ENCODE results near the gene ZNF282. TPM values are rescaled to one million over a fixed set of nuclear protein-coding genes. Genes with fewer than 3 reads are reported as not detected.

ZNF282 gene
- total RNA-seq, 1 experiment from 2014 or later = 39.0 TPM

DNA sequence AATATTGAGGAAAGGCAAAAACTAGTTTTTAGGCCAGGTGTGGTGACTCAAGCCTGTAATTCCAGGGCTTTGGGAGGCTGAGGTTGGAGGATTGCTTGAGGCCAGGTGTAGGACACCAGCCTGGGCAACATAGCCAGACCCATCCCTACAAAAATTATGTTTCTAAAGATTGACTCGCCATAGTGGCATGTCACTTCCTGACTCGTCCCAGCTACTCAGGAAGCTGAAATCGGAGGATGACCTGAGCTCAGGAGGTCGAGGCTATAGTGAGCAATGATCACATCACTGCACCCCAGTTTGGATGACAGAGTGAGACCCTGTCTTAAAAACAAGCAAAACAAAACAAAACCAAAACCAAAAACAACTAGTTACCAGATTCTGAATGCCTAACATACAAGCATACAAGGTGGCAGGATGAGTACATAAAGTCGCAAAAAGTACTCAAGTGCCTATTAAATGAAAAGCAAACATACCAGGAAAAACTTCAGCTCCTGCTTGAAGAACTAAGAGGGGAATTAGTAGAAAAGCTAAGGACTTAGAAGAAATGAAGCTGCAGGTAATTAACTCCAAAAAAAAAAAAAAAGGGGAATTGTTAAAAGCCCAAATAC, 34.0 kb upstream of the ZNF282 start:
- H3K4me1 ChIP-seq (ENCODE audit: insufficient read depth, low read length) = no peaks in the 10 kb centered on the region
- H4K91ac ChIP-seq (ENCODE audit: insufficient read length, low read depth, low read length) = no peak overlapping the region
- no peak overlapping the region for H3K18ac ChIP-seq (ENCODE audit: insufficient read length, low read depth, low read length)
- no peak overlapping the region for H2AFZ ChIP-seq (ENCODE audit: low read length)
- H3K27me3 ChIP-seq (ENCODE audit: insufficient read depth, low read length) = no peaks in the 10 kb centered on the region
- H3K4me2 ChIP-seq (ENCODE audit: insufficient read depth, insufficient read length, low read length) = no peak overlapping the region
- H3K79me2 ChIP-seq (ENCODE audit: insufficient read depth, low read length) = peaks cover 15% of the 10 kb centered on the region; the same call in 1 of the 2 replicates
- Mint-ChIP-seq H3K9me3 (no peaks in the 10 kb centered on the region), H3K4me1 (no peaks in the 10 kb centered on the region), H3K27me3 (ENCODE audit: low read depth) (no peaks in the 10 kb centered on the region), H3K27ac (peak overlapping the region in 2 of 3 experiments; percentile 53 to 82; a peak in 4 of 7 replicates), H3K36me3 (ENCODE audit: insufficient read depth in 1 of 3, low read depth in 3 of 3) (peaks cover 63 to 92% (median 74%) of the 10 kb centered on the region in 3 experiments), H3K4me3 (no peak overlapping the region)
- no peak overlapping the region for H2BK15ac ChIP-seq (ENCODE audit: low read depth, low read length)
- no peak overlapping the region for H2BK20ac ChIP-seq (ENCODE audit: low read depth, low read length, poor library complexity, severe bottlenecking)
- no peak overlapping the region for H2BK120ac ChIP-seq (ENCODE audit: low read depth, low read length, poor library complexity, severe bottlenecking)
- H3K9ac ChIP-seq (ENCODE audit: extremely low read depth, insufficient read length, low read length) = no peak overlapping the region
- H2BK5ac ChIP-seq (ENCODE audit: insufficient read length, low read length) = no peak overlapping the region
- H3T11ph ChIP-seq (ENCODE audit: low read length) = no peak overlapping the region
- TF ChIP-seq, protein P1, sequence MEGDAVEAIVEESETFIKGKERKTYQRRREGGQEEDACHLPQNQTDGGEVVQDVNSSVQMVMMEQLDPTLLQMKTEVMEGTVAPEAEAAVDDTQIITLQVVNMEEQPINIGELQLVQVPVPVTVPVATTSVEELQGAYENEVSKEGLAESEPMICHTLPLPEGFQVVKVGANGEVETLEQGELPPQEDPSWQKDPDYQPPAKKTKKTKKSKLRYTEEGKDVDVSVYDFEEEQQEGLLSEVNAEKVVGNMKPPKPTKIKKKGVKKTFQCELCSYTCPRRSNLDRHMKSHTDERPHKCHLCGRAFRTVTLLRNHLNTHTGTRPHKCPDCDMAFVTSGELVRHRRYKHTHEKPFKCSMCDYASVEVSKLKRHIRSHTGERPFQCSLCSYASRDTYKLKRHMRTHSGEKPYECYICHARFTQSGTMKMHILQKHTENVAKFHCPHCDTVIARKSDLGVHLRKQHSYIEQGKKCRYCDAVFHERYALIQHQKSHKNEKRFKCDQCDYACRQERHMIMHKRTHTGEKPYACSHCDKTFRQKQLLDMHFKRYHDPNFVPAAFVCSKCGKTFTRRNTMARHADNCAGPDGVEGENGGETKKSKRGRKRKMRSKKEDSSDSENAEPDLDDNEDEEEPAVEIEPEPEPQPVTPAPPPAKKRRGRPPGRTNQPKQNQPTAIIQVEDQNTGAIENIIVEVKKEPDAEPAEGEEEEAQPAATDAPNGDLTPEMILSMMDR (conservative IDR thresholded peaks at IDR 0.05) = no peak
- H3K27ac ChIP-seq (ENCODE audit: insufficient read length, low read depth, low read length) = no peak overlapping the region
- no peaks in the 10 kb centered on the region for H3K23me2 ChIP-seq (ENCODE audit: insufficient read length, low read depth, low read length, poor library complexity, severe bottlenecking)
- WGBS (ENCODE audit: extremely low coverage, insufficient read length, low lambda C conversion rate) = no CpG with 5 or more reads among the region's 5 CpGs
- H3K56ac ChIP-seq (ENCODE audit: insufficient read length, low read depth, low read length) = no peak overlapping the region
- no peak overlapping the region for H4K8ac ChIP-seq (replicated peaks; ENCODE audit: insufficient read length, low read depth, low read length)
- H4K20me1 ChIP-seq (ENCODE audit: control insufficient read depth, insufficient read depth, insufficient read length) = peaks cover under 1% of the 10 kb centered on the region
- H3K23ac ChIP-seq (ENCODE audit: insufficient read length, low read depth, low read length) = no peak overlapping the region
- no peak overlapping the region for H2BK12ac ChIP-seq (ENCODE audit: insufficient read length, low read depth, low read length)
- H4K5ac ChIP-seq (ENCODE audit: insufficient read length, low read depth, low read length) = no peak overlapping the region
- no peaks in the 10 kb centered on the region for H3K9me3 ChIP-seq (ENCODE audit: control insufficient read depth, low read depth, low read length)
- H3K4ac ChIP-seq (ENCODE audit: low read depth, low read length) = no peak overlapping the region
- no peak for DNase-seq
- H3K14ac ChIP-seq (ENCODE audit: insufficient read depth, low read length) = no peak overlapping the region
- H3K79me1 ChIP-seq (ENCODE audit: insufficient read depth, low read depth, low read length, poor library complexity, severe bottlenecking) = peaks cover 18% of the 10 kb centered on the region
- H2AK5ac ChIP-seq (ENCODE audit: insufficient read length, low read length) = no peak overlapping the region

All from H9 (cell line).